Choroid plexus epithelial cell (primary cell): Measurements from ENCODE around the gene TPPP3.
"Not testable (repeated sequence)": the region's sequence is repeated elsewhere in the genome, so short reads cannot be mapped to it uniquely, and the experiment has no call there.

Experiments used
- DNase-seq: peaks from one replicate; pipeline ENCODE4 v3.0.0-alpha.2; 2010; ENCODE audit warnings: low read depth
- H3K4me3 ChIP-seq: 2 replicates; pipeline ENCODE4 v1.5.1; 2011; ENCODE audit warnings: low read depth, mild to moderate bottlenecking, control low read depth, low read length, moderate library complexity
- CTCF ChIP-seq: conservative IDR thresholded peaks from 2 replicates; pipeline ENCODE4 v1.5.1; 2011; ENCODE audit warnings: low read depth, mild to moderate bottlenecking, control low read depth, inconsistent platforms, low read length, moderate library complexity

Gene TPPP3

DNA sequence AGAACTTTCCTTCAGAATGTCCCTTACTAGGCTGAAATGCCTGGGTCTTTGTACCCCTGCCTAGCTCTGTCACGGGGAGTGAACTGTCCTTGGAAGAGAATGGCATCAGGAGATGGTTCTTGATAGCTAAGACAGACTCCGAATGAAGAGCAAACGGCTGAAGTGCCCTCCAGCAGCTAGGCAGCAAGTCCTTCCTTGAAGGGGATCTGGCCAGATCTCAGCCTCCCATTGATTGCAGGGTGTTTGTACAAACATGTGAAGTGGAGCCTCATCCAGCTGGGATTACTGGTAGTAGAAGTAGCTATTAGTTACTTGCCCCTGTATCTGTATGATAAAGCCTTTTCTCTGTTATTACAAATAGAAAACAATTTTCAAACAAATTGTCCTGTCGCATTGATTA lies 35.7 kb downstream of the TPPP3 start:
- TF ChIP-seq CTCF = no peak
- DNase-seq = no peak

GRCh38 chr16:67356396-67356795 lies 36.9 kb downstream of the TPPP3 start:
- no peak for TF ChIP-seq CTCF
- no peak for DNase-seq
- no peak overlapping the region for H3K4me3 ChIP-seq

More for the DNA sequence above, 35.7 kb downstream of the TPPP3 start:
- H3K4me3 ChIP-seq = no peak overlapping the region

GRCh38 chr16:67352463-67352862 lies 40.8 kb downstream of the TPPP3 start:
- DNase-seq = not testable (repeated sequence)

GRCh38 chr16:67350324-67350723 lies 43.0 kb downstream of the TPPP3 start:
- no peak overlapping the region for H3K4me3 ChIP-seq
- TF ChIP-seq CTCF = no peak
- DNase-seq = no peak

More at GRCh38 chr16:67352463-67352862, 40.8 kb downstream of the TPPP3 start:
- H3K4me3 ChIP-seq = not testable (repeated sequence)

DNA sequence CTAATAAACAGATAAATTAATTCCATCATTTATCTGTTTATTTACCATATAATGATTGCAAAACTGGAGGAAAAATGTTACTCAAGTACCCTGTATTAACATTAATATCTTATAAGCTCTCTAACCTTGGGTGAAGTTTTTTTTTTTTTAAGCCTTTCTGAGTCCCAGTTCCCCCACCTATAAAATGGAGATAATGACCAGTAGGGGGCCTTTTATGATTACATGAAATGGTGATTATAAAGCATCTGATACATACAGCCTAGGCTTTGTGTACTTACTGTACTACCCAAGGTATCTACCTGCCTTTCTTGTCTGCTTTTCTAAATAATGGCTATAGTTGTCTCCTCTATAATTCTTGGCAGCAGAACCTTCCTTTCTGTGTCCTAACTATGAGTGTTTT lies 44.1 kb downstream of the TPPP3 start:
- peak; percentile 49 for TF ChIP-seq CTCF
- DNase-seq = peak; percentile 52
- H3K4me3 ChIP-seq = no peak overlapping the region

DNA sequence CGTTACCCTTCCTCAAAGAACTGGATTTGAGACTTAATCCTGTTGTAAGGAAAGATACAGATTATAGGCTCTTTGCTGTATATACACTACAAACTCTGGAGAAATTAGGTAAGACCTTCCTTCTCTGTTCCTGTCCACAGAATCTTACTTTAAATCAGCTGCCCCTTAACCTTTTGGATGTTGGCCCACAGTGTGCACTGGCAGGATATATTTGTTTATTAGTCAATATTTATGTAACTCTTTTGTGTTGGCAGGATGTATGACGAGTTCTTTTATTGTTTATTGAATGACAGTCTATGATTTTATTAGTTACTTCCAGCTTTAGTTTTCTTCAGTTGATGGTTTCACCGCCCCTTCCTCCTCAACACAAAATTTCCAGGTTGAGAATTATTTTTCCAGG lies 47.0 kb downstream of the TPPP3 start:
- no peak for TF ChIP-seq CTCF

DNA sequence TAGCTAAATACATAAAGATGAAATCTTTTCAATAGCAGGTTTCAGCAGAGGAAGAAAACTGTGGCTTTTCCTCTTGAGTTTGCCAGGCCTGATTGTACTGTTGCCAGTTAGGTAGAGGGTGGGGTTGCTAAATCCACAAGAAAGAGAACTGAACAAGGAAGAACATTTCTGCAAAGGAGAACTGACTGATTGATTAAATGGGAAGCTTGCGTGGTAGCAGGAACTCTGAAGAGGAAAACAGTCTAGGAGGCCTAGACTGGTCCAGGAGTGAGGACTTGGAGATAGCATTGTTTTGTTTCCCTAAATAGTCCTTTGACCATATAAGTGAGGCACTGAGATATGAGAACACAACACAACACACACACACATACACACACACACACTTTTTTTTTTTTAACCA lies 47.9 kb downstream of the TPPP3 start:
- no peak for TF ChIP-seq CTCF
- no peak for DNase-seq
- H3K4me3 ChIP-seq = no peak overlapping the region

More for the DNA sequence above, 47.0 kb downstream of the TPPP3 start:
- no peak overlapping the region for H3K4me3 ChIP-seq
- no peak for DNase-seq

DNA sequence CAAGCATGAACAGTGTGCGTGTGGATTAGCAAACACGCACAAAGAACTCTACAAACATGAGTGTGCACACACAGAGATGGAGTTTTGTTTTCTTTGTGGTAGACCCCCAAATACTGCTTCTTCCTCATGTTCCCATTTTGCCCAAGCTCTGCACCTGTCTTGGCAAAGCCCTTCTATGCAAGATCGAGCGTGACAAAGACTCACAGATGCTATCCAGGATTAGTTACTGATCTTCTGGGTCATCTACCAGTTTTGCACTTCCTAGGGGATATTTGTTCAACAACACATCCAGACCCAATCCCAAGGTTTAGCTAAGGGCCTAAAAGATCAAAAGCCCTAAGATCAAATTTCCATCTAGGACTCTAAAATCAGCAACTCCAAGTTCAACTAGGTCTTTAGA lies 50.7 kb downstream of the TPPP3 start:
- H3K4me3 ChIP-seq = no peak overlapping the region
- TF ChIP-seq CTCF = no peak
- DNase-seq = no peak
